ENCODE measurements around the gene FASLG.
"Not testable (repeated sequence)": the region's sequence is repeated elsewhere in the genome, so short reads cannot be mapped to it uniquely, and the experiment has no call there.

The FASLG gene

DNA sequence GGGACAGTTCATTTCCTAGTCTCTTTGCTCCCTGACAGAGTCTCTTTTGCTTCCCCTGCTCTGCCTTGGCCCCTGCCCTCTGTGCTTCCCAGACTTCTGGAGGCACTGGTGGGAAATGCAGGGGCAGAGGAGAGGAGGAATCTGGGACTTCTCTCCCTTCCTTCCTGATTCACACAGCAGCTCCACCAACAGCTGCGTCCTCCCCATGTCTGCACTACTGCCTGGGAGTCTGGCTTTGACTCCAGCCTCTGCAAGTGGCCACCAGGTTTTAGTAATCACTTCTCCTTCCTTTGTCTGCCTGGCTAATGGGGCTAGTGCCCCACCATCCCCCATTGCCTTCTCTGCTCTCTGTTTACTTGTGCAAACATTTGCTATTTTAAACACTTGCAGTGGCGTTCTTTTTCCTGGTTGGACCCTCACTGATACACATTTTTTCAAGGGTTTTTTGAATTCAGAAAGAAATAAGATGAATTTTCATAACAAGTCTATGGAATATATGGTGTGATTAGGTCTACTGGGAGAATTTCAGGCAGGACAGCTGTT, 21.9 kb downstream of the FASLG start:
- DNase-seq (ENCODE audit: low read depth) = no peak

DNA sequence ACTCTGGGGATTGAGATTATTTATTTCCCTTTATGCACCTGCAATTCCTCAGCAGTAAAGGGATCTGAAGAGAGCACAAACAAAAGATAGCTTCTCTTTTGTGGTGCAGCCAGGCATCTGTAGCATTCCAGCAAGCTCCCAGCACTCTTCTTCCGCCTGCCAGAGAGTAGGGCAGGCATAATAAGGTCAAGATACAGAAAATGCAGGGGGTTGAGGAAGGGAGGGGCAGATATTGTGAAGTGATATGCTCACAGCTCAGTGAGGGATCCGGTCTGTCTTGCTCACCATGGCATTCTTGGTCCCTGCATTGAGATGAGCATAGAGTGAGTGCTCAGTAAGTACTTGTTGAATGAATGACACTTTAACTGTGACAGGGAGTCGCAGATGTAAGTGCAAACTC, 23.9 kb downstream of the FASLG start:
- DNase-seq (ENCODE audit: low read depth) = no peak

DNA sequence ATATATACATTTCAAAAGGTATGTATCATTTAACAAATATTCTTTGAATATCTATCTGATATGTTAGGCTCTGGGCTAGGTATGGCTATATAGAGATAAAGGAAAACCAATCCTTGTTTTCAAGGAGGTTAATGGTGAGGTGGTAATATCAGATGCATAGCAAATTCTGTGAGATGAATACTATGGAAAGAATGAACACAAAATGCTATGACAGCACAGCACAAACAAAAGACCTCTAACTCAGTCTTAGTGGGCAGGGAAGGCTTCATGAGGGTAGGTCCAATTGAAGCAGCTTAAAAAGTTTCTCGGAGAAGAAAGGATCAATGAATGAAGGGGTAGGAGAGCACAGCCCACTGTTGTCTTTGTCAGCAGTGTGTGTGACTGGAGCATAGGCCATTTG, 27.2 kb downstream of the FASLG start:
- DNase-seq (ENCODE audit: low read depth) = no peak

- not testable (repeated sequence) for DNase-seq (ENCODE audit: low read depth)
Measured at GRCh38 chr1:172688428-172689085, 29.7 kb downstream of the FASLG start.

DNA sequence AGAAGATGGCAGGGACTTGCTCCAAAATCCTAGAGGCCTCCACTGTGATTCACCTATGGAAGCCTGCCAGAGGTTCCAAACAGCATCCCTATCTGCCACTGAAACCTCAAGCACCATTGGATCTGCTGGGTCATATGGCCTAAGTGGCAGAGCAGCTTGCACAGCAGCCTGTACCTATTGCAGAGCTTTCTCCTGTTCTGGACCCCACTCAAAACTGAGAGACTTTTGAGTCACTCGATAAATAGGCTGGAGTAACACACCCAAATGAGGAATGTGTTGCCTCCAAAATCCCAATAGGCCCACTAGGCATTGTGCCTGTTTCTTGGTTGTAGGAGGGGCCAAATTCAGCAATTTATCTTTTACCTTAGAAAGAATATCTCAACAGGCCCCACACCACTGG, 32.0 kb downstream of the FASLG start:
- DNase-seq (ENCODE audit: low read depth) = not testable (repeated sequence)

GRCh38 chr1:172697534-172698002, 38.7 kb downstream of the FASLG start:
- no peak for DNase-seq (ENCODE audit: low read depth)

DNA sequence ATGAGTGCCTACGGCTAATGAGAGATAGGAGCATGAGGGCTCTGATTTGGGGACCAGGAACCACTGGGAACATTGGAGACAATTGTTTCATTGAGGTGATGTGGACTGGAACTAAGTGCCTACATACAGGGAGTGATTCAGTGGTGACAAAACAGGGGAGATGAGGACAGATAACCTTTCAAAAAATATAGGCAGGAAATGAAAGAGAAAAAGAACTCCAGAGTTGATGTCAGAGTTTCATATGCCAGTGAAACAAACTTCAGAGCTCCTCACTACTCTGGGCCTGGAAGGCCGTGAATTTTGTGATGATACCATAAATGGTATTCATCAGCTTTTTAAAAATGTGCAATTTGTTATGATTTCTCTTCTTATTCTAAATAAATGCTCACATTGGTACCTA, 39.3 kb downstream of the FASLG start:
- no peak for DNase-seq (ENCODE audit: low read depth)

GRCh38 chr1:172699111-172699510, 40.2 kb downstream of the FASLG start:
- DNase-seq (ENCODE audit: low read depth) = no peak

DNA sequence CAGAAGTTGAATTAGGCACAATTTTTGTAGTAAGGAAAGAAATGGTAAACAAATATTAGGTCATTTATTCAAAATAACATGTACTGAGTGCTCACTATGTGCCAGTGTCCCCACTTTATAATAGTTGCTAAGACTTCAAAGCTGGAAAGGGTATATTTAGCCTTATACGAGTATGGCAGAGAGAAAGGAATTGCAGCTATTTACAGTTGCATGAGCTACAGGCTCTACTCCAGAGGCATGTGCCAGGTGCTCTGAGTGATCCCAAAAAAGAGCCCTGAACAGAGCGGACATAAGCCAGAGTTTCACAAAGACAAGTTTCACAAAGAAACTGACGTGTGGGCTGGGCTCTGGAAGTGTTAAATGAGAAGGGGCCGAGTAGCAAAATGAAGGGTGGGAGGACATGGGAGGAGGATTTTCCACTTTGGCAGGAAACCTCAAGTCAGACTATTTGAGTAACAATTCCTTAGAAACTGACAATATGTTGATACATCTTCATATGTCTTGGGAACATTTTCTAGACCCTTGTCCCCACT, 40.9 kb downstream of the FASLG start:
- DNase-seq (ENCODE audit: low read depth) = no peak

DNA sequence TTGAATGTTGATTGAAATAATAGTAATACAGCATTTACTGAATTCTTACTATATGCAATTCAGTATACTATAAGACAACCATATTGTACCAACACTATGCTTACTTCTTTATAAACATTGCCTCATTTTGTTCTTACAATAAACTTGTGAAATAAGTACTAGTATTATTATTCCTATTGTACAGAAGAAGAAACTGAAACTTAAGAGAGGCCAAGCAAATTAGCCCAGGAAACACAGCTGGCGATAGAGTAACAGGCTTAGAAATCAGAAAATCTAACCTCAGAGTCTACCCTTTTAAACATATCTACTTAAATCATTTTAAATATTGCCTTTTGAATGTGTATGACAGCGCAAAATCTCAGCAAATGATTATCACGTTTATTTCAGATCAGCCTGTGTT, 41.7 kb downstream of the FASLG start:
- no peak for DNase-seq (ENCODE audit: low read depth)

DNA sequence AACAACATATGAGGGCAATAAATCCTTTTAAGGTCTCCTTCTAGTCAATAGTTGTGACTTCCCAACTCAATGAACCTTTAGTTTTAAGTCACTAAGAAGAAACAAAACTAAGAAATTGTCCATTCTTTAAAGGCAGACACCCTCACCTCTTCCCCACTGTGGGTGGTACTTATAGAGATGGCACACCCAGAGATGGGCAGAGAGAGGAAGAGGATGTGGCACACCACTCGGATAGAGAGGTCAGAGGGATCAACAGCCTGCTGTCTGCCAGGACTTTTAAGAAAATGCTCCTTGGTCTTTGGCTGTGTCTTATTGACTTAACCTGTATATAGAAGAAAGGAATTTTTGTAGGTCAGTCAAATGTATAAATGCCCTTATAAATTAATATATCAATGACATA, 45.1 kb downstream of the FASLG start:
- no peak for DNase-seq (ENCODE audit: low read depth)

- no peak for DNase-seq (ENCODE audit: low read depth)
Measured at GRCh38 chr1:172704420-172705210, 45.7 kb downstream of the FASLG start.

DNA sequence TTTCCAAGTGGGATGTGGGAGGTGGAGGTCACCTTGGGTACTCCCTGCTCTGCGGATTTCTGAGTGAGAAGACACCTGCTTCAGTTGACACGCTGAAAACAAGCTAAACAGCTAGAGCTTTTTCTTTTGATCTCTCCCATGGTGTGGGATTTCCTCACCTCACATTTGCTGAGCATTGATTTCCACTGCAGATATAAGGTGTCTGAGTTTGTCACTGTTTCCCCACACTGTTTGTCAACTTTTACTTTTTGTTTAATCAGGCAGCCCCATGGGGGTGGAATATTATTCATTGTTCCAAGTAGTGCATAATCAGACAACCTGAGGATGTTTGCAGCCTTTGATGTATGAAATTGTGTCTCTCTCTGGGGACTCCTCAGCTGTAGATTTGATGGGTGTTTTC, 49.5 kb downstream of the FASLG start:
- no peak for DNase-seq (ENCODE audit: low read depth)

- DNase-seq (ENCODE audit: low read depth) = no peak
Measured at GRCh38 chr1:172711558-172711957, 52.7 kb downstream of the FASLG start.

- no peak for DNase-seq (ENCODE audit: low read depth)
Measured at GRCh38 chr1:172713466-172713865, 54.6 kb downstream of the FASLG start.

All from stromal cell of bone marrow (primary cell).